OCI-M2 (cell line): ENCODE measurements around the gene IL2RA.
"Not testable (repeated sequence)": the region's sequence is repeated elsewhere in the genome, so short reads cannot be mapped to it uniquely, and the experiment has no call there.

Experiments used
- DNase-seq: peaks from one replicate; lab custom pipeline; 2025; ENCODE audit not compliant: unreplicated experiment; lab: John Stamatoyannopoulos, UW

IL2RA gene

DNA sequence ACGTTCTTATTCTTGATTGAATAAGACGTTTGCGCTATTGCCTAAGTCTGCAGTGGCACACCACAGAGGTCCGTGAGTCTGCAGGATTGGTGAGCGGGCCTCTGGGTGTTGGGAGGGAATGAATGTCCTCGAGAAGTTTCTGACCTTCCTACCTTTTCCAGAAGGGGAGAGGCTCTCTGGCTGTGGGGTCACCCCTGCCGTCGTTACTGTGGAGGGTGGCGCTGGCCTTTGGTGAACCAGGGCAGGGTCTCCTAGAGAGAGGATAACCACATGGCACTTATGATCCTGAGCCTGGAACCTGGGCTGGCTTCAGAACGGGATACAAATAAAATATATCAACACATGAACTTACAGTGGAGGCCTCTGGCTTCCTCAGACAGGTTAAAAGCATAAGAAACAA lies 98.6 kb downstream of the IL2RA start:
- DNase-seq = no peak

DNA sequence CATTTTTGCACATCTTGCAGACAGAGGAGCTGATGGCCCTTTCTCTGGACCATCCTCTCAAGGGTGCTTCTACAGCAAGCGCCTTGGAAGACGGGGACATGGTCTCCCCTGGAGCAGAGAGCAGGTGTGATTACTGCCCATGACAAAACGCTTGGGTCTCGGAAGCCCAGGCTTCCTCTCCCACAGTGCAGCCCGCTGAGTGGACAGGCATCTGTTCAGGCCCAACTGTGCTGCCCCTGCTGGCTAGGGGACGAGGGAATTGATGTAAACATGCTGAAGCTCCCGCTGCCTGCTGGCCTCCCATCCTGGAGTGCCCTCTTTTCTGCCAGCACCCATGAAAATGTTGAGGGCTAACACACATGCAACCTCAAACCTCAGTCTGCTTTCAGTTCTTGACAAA lies 99.1 kb downstream of the IL2RA start:
- no peak for DNase-seq

DNA sequence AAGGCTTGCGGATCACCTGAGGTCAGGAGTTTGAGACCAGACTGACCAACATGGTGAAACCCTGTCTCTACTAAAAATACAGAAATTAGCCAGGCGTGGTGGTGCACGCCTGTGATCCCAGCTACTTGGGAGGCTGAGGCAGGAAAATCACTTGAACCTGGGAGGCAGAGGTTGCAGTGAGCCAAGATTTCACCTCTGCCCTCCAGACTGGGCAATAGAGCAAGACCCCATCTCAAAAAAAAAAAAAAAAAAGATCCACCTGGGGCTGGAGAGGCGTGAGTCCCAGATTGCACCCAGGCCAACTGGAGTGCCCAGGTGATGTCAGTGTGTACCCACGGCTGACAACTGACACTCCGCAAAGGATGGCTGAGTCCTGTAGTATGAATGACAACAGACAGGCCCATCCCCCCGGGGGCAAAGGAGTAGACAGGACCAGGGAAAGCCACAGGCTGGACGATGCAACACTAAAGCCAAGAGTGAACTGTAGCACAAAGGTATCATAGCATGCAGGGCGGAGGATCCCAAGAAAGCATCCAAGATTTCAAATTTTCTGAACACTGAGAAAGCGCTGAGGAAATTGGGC lies 99.7 kb downstream of the IL2RA start:
- not testable (repeated sequence) for DNase-seq

DNA sequence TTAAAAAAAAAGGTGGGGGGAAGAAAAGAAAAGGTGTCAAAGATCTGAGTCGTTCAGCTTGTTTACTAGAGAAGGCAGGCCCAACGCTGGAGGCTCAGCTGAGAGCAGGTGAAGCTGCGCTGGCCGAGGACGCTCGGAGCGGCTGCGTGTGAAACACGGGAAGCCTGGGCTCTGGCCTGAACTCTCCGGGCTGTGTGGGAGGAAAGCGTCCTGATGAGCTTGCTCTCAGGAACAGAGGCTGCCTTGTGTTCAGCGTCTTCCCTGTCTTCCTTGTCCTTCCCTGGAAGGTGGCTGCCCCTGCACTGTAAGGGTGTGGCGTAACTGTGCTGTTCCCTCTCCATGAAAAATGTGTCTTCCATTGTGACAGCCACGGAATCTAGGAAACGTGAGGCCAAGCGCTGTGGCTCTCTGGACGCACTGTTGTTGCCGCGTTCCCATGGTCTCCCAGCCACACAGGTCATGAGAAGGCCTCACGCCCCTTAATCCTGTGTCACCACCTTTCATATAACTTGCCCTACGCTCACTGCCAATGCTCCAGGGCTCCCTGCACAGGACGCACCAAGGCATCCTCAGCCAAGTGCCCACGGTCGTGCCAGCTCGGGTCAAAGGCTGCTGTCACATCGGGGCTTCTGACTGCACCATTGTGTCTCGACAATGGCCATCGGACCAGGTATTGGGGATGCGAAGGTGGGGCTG lies 100.6 kb downstream of the IL2RA start:
- DNase-seq = no peak

DNA sequence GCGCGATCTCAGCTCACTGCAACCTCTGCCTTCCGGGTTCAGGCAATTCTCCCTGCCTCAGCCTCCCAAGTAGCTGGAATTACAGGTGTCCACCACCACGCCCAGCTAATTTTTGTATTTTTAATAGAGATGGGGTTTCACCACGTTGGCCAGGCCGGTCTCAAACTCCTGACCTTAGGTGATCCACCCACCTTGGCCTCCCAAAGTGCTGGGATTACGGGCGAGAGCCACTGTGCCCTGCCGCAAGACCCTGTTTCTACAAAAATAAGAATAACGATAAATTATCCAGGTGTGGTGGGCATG lies 101.2 kb downstream of the IL2RA start:
- DNase-seq = not testable (repeated sequence)
